Measurements from ENCODE around the gene ZBTB39. TPM values are rescaled to one million over a fixed set of nuclear protein-coding genes. Genes with fewer than 3 reads are reported as not detected.

ZBTB39 gene
- total RNA-seq, 1 donor from 2014 or later: 21.1 TPM

- peaks cover 43% of the 10 kb centered on the region for H3K36me3 Mint-ChIP-seq
- H3K4me1 ChIP-seq: peaks cover 5% of the 10 kb centered on the region
- no peaks in the 10 kb centered on the region for H3K27me3 Mint-ChIP-seq (ENCODE audit: insufficient read depth, low read depth)
- TF ChIP-seq EZH2phosphoT487 (IDR thresholded peaks at IDR 0.05) (no peak), EZH2 (IDR thresholded peaks at IDR 0.05) (no peak)
- no peak overlapping the region for H3K4me3 Mint-ChIP-seq
- no peak overlapping the region for H3K4me3 ChIP-seq
- H3K27ac Mint-ChIP-seq: no peak overlapping the region
- no peak overlapping the region for H3K4me2 ChIP-seq
- no peak for DNase-seq (ENCODE audit: low spot score)
- H3K9me3 ChIP-seq (ENCODE audit: low read depth): no peaks in the 10 kb centered on the region
- H3K9ac ChIP-seq: no peak overlapping the region
- no peaks in the 10 kb centered on the region for H3K9me3 Mint-ChIP-seq
- no peaks in the 10 kb centered on the region for H3K27me3 ChIP-seq
- H3K79me2 ChIP-seq (ENCODE audit: low read depth): peaks cover 71% of the 10 kb centered on the region
- no peak overlapping the region for H2AFZ ChIP-seq (replicated peaks)
- H3F3A ChIP-seq (ENCODE audit: low read depth): no peaks in the 10 kb centered on the region
- H3K4me1 Mint-ChIP-seq: peaks cover 14% of the 10 kb centered on the region
- no peak overlapping the region for H3K27ac ChIP-seq
- H4K20me1 ChIP-seq (ENCODE audit: low read depth): peaks cover 80% of the 10 kb centered on the region
- peaks cover 9% of the 10 kb centered on the region for H3K36me3 ChIP-seq
Measured at GRCh38 chr12:57000393-57000792, 6.0 kb downstream of the ZBTB39 start.

- H3K9me3 Mint-ChIP-seq: no peaks in the 10 kb centered on the region
- Histone ChIP-seq H2AFZ (replicated peaks) (no peak overlapping the region), H3K36me3 (peaks cover 9% of the 10 kb centered on the region), H4K20me1 (ENCODE audit: low read depth) (peaks cover 71% of the 10 kb centered on the region), H3K79me2 (ENCODE audit: low read depth) (peaks cover 62% of the 10 kb centered on the region), H3K4me1 (no peaks in the 10 kb centered on the region), H3K9me3 (ENCODE audit: low read depth) (no peaks in the 10 kb centered on the region), H3K27ac (no peak overlapping the region), H3F3A (ENCODE audit: low read depth) (no peaks in the 10 kb centered on the region), H3K27me3 (no peaks in the 10 kb centered on the region), H3K9ac (no peak overlapping the region), H3K4me2 (no peak overlapping the region), H3K4me3 (no peak overlapping the region)
- no peak overlapping the region for H3K27ac Mint-ChIP-seq
- no peak overlapping the region for H3K4me3 Mint-ChIP-seq
- H3K36me3 Mint-ChIP-seq: peaks cover 42% of the 10 kb centered on the region
- H3K4me1 Mint-ChIP-seq: peaks cover 7% of the 10 kb centered on the region
- no peak for DNase-seq (ENCODE audit: low spot score)
- H3K27me3 Mint-ChIP-seq (ENCODE audit: insufficient read depth, low read depth): no peaks in the 10 kb centered on the region
- TF ChIP-seq, protein P1, sequence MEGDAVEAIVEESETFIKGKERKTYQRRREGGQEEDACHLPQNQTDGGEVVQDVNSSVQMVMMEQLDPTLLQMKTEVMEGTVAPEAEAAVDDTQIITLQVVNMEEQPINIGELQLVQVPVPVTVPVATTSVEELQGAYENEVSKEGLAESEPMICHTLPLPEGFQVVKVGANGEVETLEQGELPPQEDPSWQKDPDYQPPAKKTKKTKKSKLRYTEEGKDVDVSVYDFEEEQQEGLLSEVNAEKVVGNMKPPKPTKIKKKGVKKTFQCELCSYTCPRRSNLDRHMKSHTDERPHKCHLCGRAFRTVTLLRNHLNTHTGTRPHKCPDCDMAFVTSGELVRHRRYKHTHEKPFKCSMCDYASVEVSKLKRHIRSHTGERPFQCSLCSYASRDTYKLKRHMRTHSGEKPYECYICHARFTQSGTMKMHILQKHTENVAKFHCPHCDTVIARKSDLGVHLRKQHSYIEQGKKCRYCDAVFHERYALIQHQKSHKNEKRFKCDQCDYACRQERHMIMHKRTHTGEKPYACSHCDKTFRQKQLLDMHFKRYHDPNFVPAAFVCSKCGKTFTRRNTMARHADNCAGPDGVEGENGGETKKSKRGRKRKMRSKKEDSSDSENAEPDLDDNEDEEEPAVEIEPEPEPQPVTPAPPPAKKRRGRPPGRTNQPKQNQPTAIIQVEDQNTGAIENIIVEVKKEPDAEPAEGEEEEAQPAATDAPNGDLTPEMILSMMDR (IDR thresholded peaks at IDR 0.05): no peak
- TF ChIP-seq EZH2 (IDR thresholded peaks at IDR 0.05) (no peak), EZH2phosphoT487 (IDR thresholded peaks at IDR 0.05) (no peak)
Measured at GRCh38 chr12:56999456-56999855, 6.9 kb downstream of the ZBTB39 start.

GRCh38 chr12:56998981-56999380 is 7.4 kb downstream of the ZBTB39 start:
- H4K20me1 ChIP-seq (ENCODE audit: low read depth): peaks cover 68% of the 10 kb centered on the region
- H3K4me1 Mint-ChIP-seq: peaks cover 7% of the 10 kb centered on the region

GRCh38 chr12:56998316-56998715 is 8.0 kb downstream of the ZBTB39 start:
- Histone ChIP-seq H3K9me3 (ENCODE audit: low read depth) (no peaks in the 10 kb centered on the region), H4K20me1 (ENCODE audit: low read depth) (peaks cover 61% of the 10 kb centered on the region), H3K4me2 (no peak overlapping the region), H3K27ac (no peak overlapping the region), H2AFZ (replicated peaks) (no peak overlapping the region), H3K4me1 (no peaks in the 10 kb centered on the region), H3K36me3 (peaks cover 9% of the 10 kb centered on the region), H3F3A (ENCODE audit: low read depth) (no peaks in the 10 kb centered on the region), H3K9ac (no peak overlapping the region), H3K79me2 (ENCODE audit: low read depth) (peaks cover 50% of the 10 kb centered on the region), H3K4me3 (no peak overlapping the region), H3K27me3 (no peaks in the 10 kb centered on the region)
- no peak overlapping the region for H3K27ac Mint-ChIP-seq
- TF ChIP-seq EZH2 (IDR thresholded peaks at IDR 0.05) (no peak), EZH2phosphoT487 (IDR thresholded peaks at IDR 0.05) (no peak)
- TF ChIP-seq, protein P1 (IDR thresholded peaks at IDR 0.05): no peak
- no peak for DNase-seq (ENCODE audit: low spot score)
- no peaks in the 10 kb centered on the region for H3K9me3 Mint-ChIP-seq
- H3K27me3 Mint-ChIP-seq (ENCODE audit: insufficient read depth, low read depth): no peaks in the 10 kb centered on the region
- H3K4me1 Mint-ChIP-seq: peaks cover 7% of the 10 kb centered on the region
- H3K36me3 Mint-ChIP-seq: peaks cover 32% of the 10 kb centered on the region
- no peak overlapping the region for H3K4me3 Mint-ChIP-seq

More at GRCh38 chr12:56998981-56999380, 7.4 kb downstream of the ZBTB39 start:
- Histone ChIP-seq H3K4me2 (no peak overlapping the region), H2AFZ (replicated peaks) (no peak overlapping the region), H3K9me3 (ENCODE audit: low read depth) (no peaks in the 10 kb centered on the region), H3K4me3 (no peak overlapping the region), H3K4me1 (no peaks in the 10 kb centered on the region), H3F3A (ENCODE audit: low read depth) (no peaks in the 10 kb centered on the region), H3K79me2 (ENCODE audit: low read depth) (peaks cover 57% of the 10 kb centered on the region), H3K27ac (no peak overlapping the region), H3K27me3 (no peaks in the 10 kb centered on the region), H3K36me3 (peaks cover 9% of the 10 kb centered on the region), H3K9ac (no peak overlapping the region)
- no peak for TF ChIP-seq EZH2 (IDR thresholded peaks at IDR 0.05)
- TF ChIP-seq EZH2phosphoT487 (IDR thresholded peaks at IDR 0.05): no peak
- TF ChIP-seq, protein P1 (IDR thresholded peaks at IDR 0.05): no peak
- DNase-seq (ENCODE audit: low spot score): no peak
- peaks cover 37% of the 10 kb centered on the region for H3K36me3 Mint-ChIP-seq
- no peaks in the 10 kb centered on the region for H3K27me3 Mint-ChIP-seq (ENCODE audit: insufficient read depth, low read depth)
- no peak overlapping the region for H3K27ac Mint-ChIP-seq
- no peak overlapping the region for H3K4me3 Mint-ChIP-seq
- H3K9me3 Mint-ChIP-seq: no peaks in the 10 kb centered on the region
